Endothelial cell of umbilical vein (primary cell): ENCODE data around the gene CNGB1. TPM values are rescaled to one million over a fixed set of nuclear protein-coding genes. Genes with fewer than 3 reads are reported as not detected.
"Not testable (repeated sequence)": the region's sequence is repeated elsewhere in the genome, so short reads cannot be mapped to it uniquely, and the experiment has no call there.

ENCODE experiments used
- BruUV-seq: library from RNA; stranded (reverse); fragments of 400-500 nt; replicated peaks from 2 replicates; lab custom pipeline; 2021; lab: Mats Ljungman, UMichigan
- CTCF ChIA-PET: fragments of 300-600, 350-600 bp; sonication (Branson Sonifier 250); formaldehyde crosslinking; loops from one replicate; lab custom pipeline; 2021; ENCODE audit warnings: antibody characterized with exemption, inconsistent platforms; lab: Charles Lee
- POLR2A ChIA-PET: fragments of 300-600, 350-600 bp; sonication (Branson Sonifier 250); formaldehyde crosslinking; loops from one replicate; lab custom pipeline; 2021; ENCODE audit warnings: antibody characterized with exemption, inconsistent platforms; lab: Charles Lee
- DNase-seq: peaks from one replicate; pipeline ENCODE4 v3.0.0-alpha.2; 2011; ENCODE audit warnings: low read depth, low spot score
- FAIRE-seq: peaks from 2 replicates; lab custom pipeline; 2011; peaks lifted over from hg19 to GRCh38; lab: Jason Lieb, UNC
- H2AFZ ChIP-seq: 2 replicates; pipeline ENCODE4 v1.6.0; 2012; ENCODE audit warnings: low read depth, low read length, control low read depth, inconsistent platforms
- H3K27ac ChIP-seq: 2 replicates; pipeline ENCODE4 v1.5.1; 2011; ENCODE audit warnings: low read depth, mild to moderate bottlenecking, control low read depth, low read length, moderate library complexity; ENCODE audit not compliant: insufficient read depth
- H3K27me3 ChIP-seq, 2 experiments: 2 replicates each; pipeline versions ENCODE4 v1.6.0 to v1.6.1; 2011; ENCODE audit warnings: low read length in 2 of 2, mixed read lengths in 1 of 2; ENCODE audit not compliant: control insufficient read depth in 2 of 2, insufficient read depth in 2 of 2
- H3K36me3 ChIP-seq, 2 experiments: 2 replicates in 1 of 2; 3 replicates in 1 of 2; pipeline ENCODE4 v1.5.1; 2011; ENCODE audit warnings: low read length in 2 of 2, mild to moderate bottlenecking in 1 of 2, moderate library complexity in 1 of 2; ENCODE audit not compliant: control insufficient read depth in 2 of 2, insufficient read depth in 2 of 2; ENCODE audit errors: extremely low read depth in 1 of 2
- H3K4me1 ChIP-seq: 3 replicates; pipeline ENCODE4 v1.5.1; 2011; ENCODE audit warnings: mild to moderate bottlenecking, low read length; ENCODE audit not compliant: control insufficient read depth, insufficient read depth; ENCODE audit errors: extremely low read depth
- H3K4me2 ChIP-seq: 2 replicates; pipeline ENCODE4 v1.6.1; 2011; ENCODE audit warnings: low read length, control low read depth, mixed read lengths; ENCODE audit not compliant: insufficient read depth
- H3K4me3 ChIP-seq, 3 experiments: fragments of 200-600 bp in 1 of 3; sonication (generic), shearing (Covaris generic) in 1 of 3; replicated peaks in 1 of 3; 2 replicates each; pipeline ENCODE4 v1.5.1; 2011 to 2016; ENCODE audit warnings: control low read depth in 3 of 3, low read length in 3 of 3, mild to moderate bottlenecking in 2 of 3, inconsistent platforms in 1 of 3, low read depth in 1 of 3, moderate library complexity in 1 of 3; ENCODE audit not compliant: insufficient read depth in 1 of 3
- H3K79me2 ChIP-seq: 2 replicates; pipeline ENCODE4 v1.6.0; 2012; ENCODE audit warnings: low read length, inconsistent platforms; ENCODE audit not compliant: control insufficient read depth, insufficient read depth
- H3K9ac ChIP-seq: replicated peaks from 2 replicates; pipeline ENCODE3; 2011; ENCODE audit warnings: low read length, control low read depth; ENCODE audit not compliant: insufficient read depth; ENCODE audit errors: extremely low read depth
- H3K9me1 ChIP-seq: replicated peaks from 3 replicates; pipeline ENCODE4 v1.6.0; 2011; ENCODE audit warnings: mild to moderate bottlenecking, low read length; ENCODE audit not compliant: control insufficient read depth, insufficient read depth; ENCODE audit errors: extremely low read depth
- H3K9me3 ChIP-seq: replicated peaks from 2 replicates; pipeline ENCODE4 v1.5.1; 2012; ENCODE audit warnings: low read length, inconsistent platforms; ENCODE audit not compliant: control insufficient read depth, insufficient read depth
- H4K20me1 ChIP-seq: replicated peaks from 2 replicates; pipeline ENCODE3; 2011; ENCODE audit warnings: mild to moderate bottlenecking, low read length; ENCODE audit not compliant: control insufficient read depth, insufficient read depth; ENCODE audit errors: extremely low read depth
- EZH2 ChIP-seq: IDR thresholded peaks from 2 replicates; pipeline ENCODE4 v1.6.1; 2012; ENCODE audit warnings: borderline replicate concordance, low read depth, mild to moderate bottlenecking, moderate library complexity, low read length, inconsistent platforms; ENCODE audit not compliant: severe bottlenecking
- FOS ChIP-seq: IDR thresholded peaks from 2 replicates; pipeline ENCODE4 v1.6.1; 2011; ENCODE audit warnings: mild to moderate bottlenecking, low read length, moderate library complexity, borderline replicate concordance; ENCODE audit not compliant: insufficient read depth
- GATA2 ChIP-seq: IDR thresholded peaks from 2 replicates; pipeline ENCODE4 v1.7.0; 2011; ENCODE audit warnings: low read depth, mild to moderate bottlenecking, moderate library complexity, mixed read lengths, low read length; ENCODE audit not compliant: insufficient read length, insufficient read depth
- JUN ChIP-seq: IDR thresholded peaks from 2 replicates; pipeline ENCODE4 v1.6.1; 2011; ENCODE audit warnings: borderline replicate concordance, low read depth; ENCODE audit not compliant: insufficient read length, insufficient read depth
- MYC ChIP-seq: IDR thresholded peaks from one replicate; pipeline ENCODE4 v1.6.1; 2011; ENCODE audit warnings: mild to moderate bottlenecking, low read depth, low read length
- POLR2A ChIP-seq: IDR thresholded peaks from 2 replicates; pipeline ENCODE4 v1.6.1; 2012; ENCODE audit warnings: low read depth, mild to moderate bottlenecking, control low read depth, low read length
- POLR2AphosphoS5 ChIP-seq: IDR thresholded peaks from 2 replicates; pipeline ENCODE4 v1.6.1; 2012; ENCODE audit warnings: low read depth, mild to moderate bottlenecking, control low read depth, low read length, moderate library complexity; ENCODE audit not compliant: insufficient read depth
- dilution Hi-C: fragments of 300-500 bp; cut with MboI; formaldehyde crosslinking; loops from one replicate; pipeline ENCODE4 v1.15.0; 2019; ENCODE audit warnings: low sequenced_read_pairs; ENCODE audit not compliant: extremely low pct_ligation_motif_present
- intact Hi-C: fragments of 100-400 bp; cut with micrococcal nuclease; formaldehyde crosslinking; loops from one replicate; pipeline ENCODE4 v1.10.0; 2022
- polyA plus RNA-seq, 4 experiments: library from polyadenylated mRNA; depleted of rRNA in 3 of 4; stranded (reverse) in 3 of 4; unstranded in 1 of 4; fragments of >200 nt; gene quantifications; 2 replicates each; pipeline versions ENCODE4 v1.2.1 to v1.2.3, GENCODE V29; 2011 to 2012; ENCODE audit warnings: missing spikeins in 1 of 4
- total RNA-seq: library from RNA; stranded (reverse); gene quantifications from 2 replicates; pipeline ENCODE4 v1.2.3, GENCODE V29; 2021
- TF ChIP-seq, protein P1 (sequence below): IDR thresholded peaks from 2 replicates; pipeline ENCODE4 v1.6.1; 2011; ENCODE audit not compliant: insufficient read depth, insufficient read length
- TF ChIP-seq, protein P2 (sequence below), 2 donors: IDR thresholded peaks; 1 replicate in 1 of 2; 2 replicates in 1 of 2; pipeline ENCODE4 v1.5.1; 2011; ENCODE audit warnings: low read length in 2 of 2, mild to moderate bottlenecking in 2 of 2, moderate library complexity in 2 of 2, control low read depth in 1 of 2, inconsistent platforms in 1 of 2, low read depth in 1 of 2; ENCODE audit not compliant: insufficient read depth in 1 of 2; ENCODE audit errors: extremely low read depth in 1 of 2

Gene CNGB1
- total and polyA plus RNA-seq, 2 donors (not counting 3 experiments of a cell fraction or from before 2014, with no cell fraction given): not detected

DNA sequence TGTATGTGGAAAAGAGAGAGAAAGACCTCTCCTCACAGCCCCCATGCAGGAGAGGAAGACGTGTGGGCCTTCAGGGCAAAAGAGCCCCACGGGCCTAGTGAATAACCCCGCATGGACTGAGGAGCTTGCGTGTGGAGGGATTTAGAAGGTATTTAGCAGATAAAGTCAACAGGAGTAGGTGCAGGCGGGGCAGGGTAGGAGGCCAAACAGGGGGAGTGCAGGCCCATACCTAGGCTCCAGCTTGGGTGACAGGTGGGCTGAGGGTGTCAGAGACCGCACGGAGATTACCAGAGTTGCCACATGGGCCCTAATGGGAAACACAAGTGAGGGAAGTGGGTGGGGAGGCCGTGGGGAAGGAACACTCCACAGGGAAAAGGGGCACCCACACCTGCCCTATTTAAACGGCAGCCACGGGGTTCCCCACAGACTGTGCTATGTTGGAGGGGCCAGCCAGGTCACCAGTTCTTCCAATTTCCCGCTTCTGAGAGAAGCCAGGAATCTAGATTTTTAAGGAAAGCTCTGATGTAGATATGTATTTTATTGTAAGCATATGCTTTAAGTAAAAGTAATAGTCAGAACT, 8.2 kb upstream of the CNGB1 start:
- FAIRE-seq (no peak), DNase-seq (no peak)
- Histone ChIP-seq H3K27me3 (peaks cover 0 to 3% of the 10 kb centered on the region in 2 experiments), H3K36me3 (no peaks in the 10 kb centered on the region), H3K9me3 (no peaks in the 10 kb centered on the region), H3K4me1 (no peaks in the 10 kb centered on the region), H3K79me2 (no peaks in the 10 kb centered on the region), H2AFZ (no peak overlapping the region), H3K9ac (no peak overlapping the region), H4K20me1 (no peaks in the 10 kb centered on the region), H3K9me1 (no peaks in the 10 kb centered on the region), H3K27ac (no peak overlapping the region), H3K4me2 (no peak overlapping the region), H3K4me3 (no peak overlapping the region)
- POLR2A ChIA-PET: no interaction called here
- TF ChIP-seq, protein P1, sequence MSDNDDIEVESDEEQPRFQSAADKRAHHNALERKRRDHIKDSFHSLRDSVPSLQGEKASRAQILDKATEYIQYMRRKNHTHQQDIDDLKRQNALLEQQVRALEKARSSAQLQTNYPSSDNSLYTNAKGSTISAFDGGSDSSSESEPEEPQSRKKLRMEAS: no peak
- TF ChIP-seq POLR2A (no peak), EZH2 (no peak), FOS (no peak), POLR2AphosphoS5 (no peak), JUN (no peak), GATA2 (no peak), MYC (no peak)
- TF ChIP-seq, protein P2, sequence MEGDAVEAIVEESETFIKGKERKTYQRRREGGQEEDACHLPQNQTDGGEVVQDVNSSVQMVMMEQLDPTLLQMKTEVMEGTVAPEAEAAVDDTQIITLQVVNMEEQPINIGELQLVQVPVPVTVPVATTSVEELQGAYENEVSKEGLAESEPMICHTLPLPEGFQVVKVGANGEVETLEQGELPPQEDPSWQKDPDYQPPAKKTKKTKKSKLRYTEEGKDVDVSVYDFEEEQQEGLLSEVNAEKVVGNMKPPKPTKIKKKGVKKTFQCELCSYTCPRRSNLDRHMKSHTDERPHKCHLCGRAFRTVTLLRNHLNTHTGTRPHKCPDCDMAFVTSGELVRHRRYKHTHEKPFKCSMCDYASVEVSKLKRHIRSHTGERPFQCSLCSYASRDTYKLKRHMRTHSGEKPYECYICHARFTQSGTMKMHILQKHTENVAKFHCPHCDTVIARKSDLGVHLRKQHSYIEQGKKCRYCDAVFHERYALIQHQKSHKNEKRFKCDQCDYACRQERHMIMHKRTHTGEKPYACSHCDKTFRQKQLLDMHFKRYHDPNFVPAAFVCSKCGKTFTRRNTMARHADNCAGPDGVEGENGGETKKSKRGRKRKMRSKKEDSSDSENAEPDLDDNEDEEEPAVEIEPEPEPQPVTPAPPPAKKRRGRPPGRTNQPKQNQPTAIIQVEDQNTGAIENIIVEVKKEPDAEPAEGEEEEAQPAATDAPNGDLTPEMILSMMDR (IDR thresholded peaks at IDR 0.05; ENCODE audit: extremely low read depth in 1 of 2, insufficient read depth in 1 of 2, low read depth in 1 of 2, low read length in 2 of 2): no peak
- no TSS peak for BruUV-seq
- dilution Hi-C loops: no loop called here
- CTCF ChIA-PET: interaction anchor here (1.2 kb wide), 1 partner anchor 11 kb away, joined by 3 read pairs; no protein-coding TSS in a partner anchor
- intact Hi-C loops: no loop called here

GRCh38 chr16:57978070-57978465, 7.1 kb upstream of the CNGB1 start:
- H3K9me3 ChIP-seq, POLR2A ChIA-PET, dilution Hi-C loops: not testable (repeated sequence)

More at GRCh38 chr16:57978070-57978465, 7.1 kb upstream of the CNGB1 start:
- H3K27me3 ChIP-seq, BruUV-seq, intact Hi-C loops, FAIRE-seq, H3K36me3 ChIP-seq, H3K9ac ChIP-seq, H3K4me3 ChIP-seq, H2AFZ ChIP-seq, H3K79me2 ChIP-seq, H3K27ac ChIP-seq, DNase-seq, CTCF ChIA-PET, H4K20me1 ChIP-seq, H3K9me1 ChIP-seq, H3K4me1 ChIP-seq, H3K4me2 ChIP-seq: not testable (repeated sequence)
